GM12878 (cell line): ENCODE results near the gene TNRC6C. TPM values are rescaled to one million over a fixed set of nuclear protein-coding genes. Genes with fewer than 3 reads are reported as not detected.

Experiments used
- ATAC-seq: fragments of 200-7000 bp; cut with Tn5 transposase; 3 replicates; pipeline ENCODE4 v1.9.1; 2020; ENCODE audit warnings: mild to moderate bottlenecking, moderate library complexity
- BruUV-seq: library from RNA; stranded (reverse); fragments of 400-500 nt; replicated peaks from 2 replicates; lab custom pipeline; 2021; lab: Mats Ljungman, UMichigan
- CTCF ChIA-PET: fragments of 300-600 bp; sonication (Branson Sonifier 250); formaldehyde crosslinking; extraction: SDS; loops from one replicate; lab custom pipeline; 2021; ENCODE audit warnings: inconsistent platforms; lab: Yijun Ruan, JAX
- POLR2A ChIA-PET: fragments of 350-600 bp; formaldehyde crosslinking; extraction: SDS; loops from one replicate; lab custom pipeline; 2021; ENCODE audit warnings: inconsistent platforms; lab: Charles Lee
- RAD21 ChIA-PET: fragments of 300-600 bp; sonication (Branson Sonifier 250); formaldehyde crosslinking; loops from one replicate; lab custom pipeline; 2023; ENCODE audit warnings: antibody characterized with exemption; ENCODE audit not compliant: unreplicated experiment; lab: Charles Lee
- SMC1A ChIA-PET: fragments of 300-600 bp; sonication (Branson Sonifier 250); formaldehyde crosslinking; loops from one replicate; lab custom pipeline; 2023; ENCODE audit not compliant: unreplicated experiment, uncharacterized antibody; lab: Charles Lee
- DNase-seq: peaks from one replicate; pipeline ENCODE4 v3.0.0-alpha.2; 2011; ENCODE audit warnings: low read depth, low spot score
- FAIRE-seq: peaks from 3 replicates; lab custom pipeline; 2011; peaks lifted over from hg19 to GRCh38; lab: Jason Lieb, UNC
- H2AFZ ChIP-seq: 2 replicates; pipeline ENCODE4 v1.6.0; 2011; ENCODE audit warnings: low read depth, low read length, control low read depth; ENCODE audit not compliant: control insufficient read depth
- H3K27ac ChIP-seq: 2 replicates; pipeline ENCODE4 v1.5.1; 2011; ENCODE audit warnings: control low read depth; ENCODE audit not compliant: control insufficient read depth, insufficient read depth
- H3K27me3 ChIP-seq, 2 experiments: replicated peaks in 1 of 2; 2 replicates each; pipeline versions ENCODE4 v1.6.0 to v1.6.1; 2011; ENCODE audit warnings: low read length in 1 of 2; ENCODE audit not compliant: control insufficient read depth in 2 of 2, insufficient read depth in 2 of 2
- H3K36me3 ChIP-seq, 2 experiments: 2 replicates each; pipeline ENCODE4 v1.5.1; 2011; ENCODE audit warnings: low read length in 1 of 2; ENCODE audit not compliant: control insufficient read depth in 2 of 2, insufficient read depth in 2 of 2
- H3K4me1 ChIP-seq: 2 replicates; pipeline ENCODE4 v1.6.1; 2011; ENCODE audit warnings: mild to moderate bottlenecking, low read length, moderate library complexity, mixed read lengths; ENCODE audit not compliant: control insufficient read depth, insufficient read depth
- H3K4me2 ChIP-seq: 2 replicates; pipeline ENCODE4 v1.6.0; 2011; ENCODE audit warnings: control low read depth; ENCODE audit not compliant: control insufficient read depth, insufficient read depth
- H3K4me3 ChIP-seq: fragments of 200-600 bp; sonication (generic); 2 replicates; pipeline ENCODE4 v1.5.1; 2016
- H3K79me2 ChIP-seq: 2 replicates; pipeline ENCODE4 v1.6.0; 2011; ENCODE audit warnings: low read length; ENCODE audit not compliant: control insufficient read depth, insufficient read depth
- H3K9ac ChIP-seq: 2 replicates; pipeline ENCODE4 v1.8.0; 2011; ENCODE audit warnings: low read length, control low read depth, mixed read lengths; ENCODE audit not compliant: control insufficient read depth, insufficient read depth
- H3K9me3 ChIP-seq: replicated peaks from 3 replicates; pipeline ENCODE4 v1.5.1; 2011; ENCODE audit warnings: mild to moderate bottlenecking, low read length; ENCODE audit not compliant: control insufficient read depth, insufficient read depth
- H4K20me1 ChIP-seq: 2 replicates; pipeline ENCODE4 v1.6.0; 2011; ENCODE audit not compliant: control insufficient read depth, insufficient read depth
- BMI1 ChIP-seq: fragments of 450-650 bp; IDR thresholded peaks from 2 replicates; pipeline ENCODE4 v1.6.1; 2016; ENCODE audit warnings: mild to moderate bottlenecking, moderate library complexity, borderline replicate concordance
- DPF2 ChIP-seq: fragments of 450-650 bp; IDR thresholded peaks from 2 replicates; pipeline ENCODE4 v1.6.1; 2017; ENCODE audit warnings: mild to moderate bottlenecking
- GATAD2B ChIP-seq: fragments of 450-650 bp; conservative IDR thresholded peaks from 2 replicates; pipeline ENCODE4 v1.6.1; 2017; ENCODE audit warnings: low read depth, mild to moderate bottlenecking, moderate library complexity
- HCFC1 ChIP-seq: fragments of 150-350 bp; IDR thresholded peaks from 2 replicates; pipeline ENCODE4 v1.6.1; 2014; ENCODE audit warnings: low read length
- IRF4 ChIP-seq: IDR thresholded peaks from 2 replicates; pipeline ENCODE4 v1.6.1; 2011; ENCODE audit warnings: low read depth, low read length
- NFIC ChIP-seq: IDR thresholded peaks from 2 replicates; pipeline ENCODE4 v1.6.1; 2012; ENCODE audit warnings: low read depth, mild to moderate bottlenecking, inconsistent platforms, low read length, moderate library complexity
- POLR2A ChIP-seq: IDR thresholded peaks from 2 replicates; pipeline ENCODE4 v1.6.1; 2011; ENCODE audit warnings: low read depth, mild to moderate bottlenecking, low read length
- RAD21 ChIP-seq: IDR thresholded peaks from 2 replicates; pipeline ENCODE4 v1.6.1; 2011; ENCODE audit warnings: mild to moderate bottlenecking, low read depth, low read length, moderate library complexity; ENCODE audit not compliant: insufficient read depth
- RELA ChIP-seq: fragments of 450-650 bp; IDR thresholded peaks from 2 replicates; pipeline ENCODE4 v1.8.0; 2014; ENCODE audit warnings: borderline replicate concordance; ENCODE audit not compliant: partially characterized antibody
- RFX5 ChIP-seq: IDR thresholded peaks from 2 replicates; pipeline ENCODE4 v1.6.1; 2011; ENCODE audit warnings: low read depth, low read length, improper control_type of control experiment
- STAT1 ChIP-seq: fragments of 450-650 bp; conservative IDR thresholded peaks from 2 replicates; pipeline ENCODE4 v1.6.1; 2014; ENCODE audit warnings: antibody characterized with exemption, mild to moderate bottlenecking
- SUPT20H ChIP-seq: IDR thresholded peaks from 2 replicates; pipeline ENCODE4 v1.6.1; 2011; ENCODE audit warnings: low read depth, mild to moderate bottlenecking, low read length, moderate library complexity, borderline replicate concordance; ENCODE audit not compliant: control insufficient read depth
- WGBS: methylation state at CpG from one replicate; pipeline ENCODE4 v1.1.6; 2016; ENCODE audit warnings: low lambda C conversion rate; ENCODE audit not compliant: insufficient replicate concordance, insufficient coverage; ENCODE audit errors: missing lambda C conversion rate; 5-methylcytosine and 5-hydroxymethylcytosine counted together
- in situ Hi-C: fragments of 300-500 bp; cut with MboI; formaldehyde crosslinking; loops from 9 replicates; pipeline ENCODE4 v1.14.3; 2018; ENCODE audit warnings: mixed read lengths
- intact Hi-C: fragments of 100-400 bp; cut with micrococcal nuclease; formaldehyde crosslinking; loops from one replicate; pipeline ENCODE4 v1.14.2; 2022; ENCODE audit not compliant: unreplicated experiment
- polyA plus RNA-seq, 11 experiments: library from polyadenylated mRNA; depleted of rRNA in 4 of 11; unstranded in 6 of 11; stranded (reverse) in 5 of 11; fragments of >200 nt; fragmentation: Nextera tagmentation in 4 of 11; fragmentation: Illumina TruSeq in 1 of 11; extraction: Ambion mirVana in 4 of 11; extraction: Trizol in 1 of 11; gene quantifications; 1 replicate in 1 of 11; 2 replicates in 10 of 11; pipeline versions ENCODE4 v1.2.1 to v1.2.3, GENCODE V29; 2011 to 2016; ENCODE audit warnings: inconsistent platforms in 2 of 11, missing spikeins in 2 of 11, low read depth in 1 of 11
- total RNA-seq, 4 experiments: library from RNA; depleted of rRNA in 3 of 4; stranded (reverse); fragments of >200 nt in 3 of 4; fragmentation: Illumina TruSeq in 1 of 4; extraction: Trizol in 1 of 4; gene quantifications; 2 replicates each; pipeline versions ENCODE4 v1.2.1 to v1.2.3, GENCODE V29; 2013 to 2021
- TF ChIP-seq, protein P1 (sequence below): fragments of 450-650 bp; IDR thresholded peaks from 2 replicates; pipeline ENCODE4 v1.6.1; 2014; ENCODE audit warnings: mild to moderate bottlenecking
- TF ChIP-seq, protein P2 (sequence below): fragments of 450-650 bp; IDR thresholded peaks from 2 replicates; pipeline ENCODE4 v1.6.1; 2017; ENCODE audit warnings: low read depth, mild to moderate bottlenecking, moderate library complexity

Gene TNRC6C
- total and polyA plus RNA-seq, 10 of the 15 experiments (the other 5 are each of a cell fraction or from before 2014, with no cell fraction given), result 0.40 to 6.1 (median 0.96) TPM

DNA sequence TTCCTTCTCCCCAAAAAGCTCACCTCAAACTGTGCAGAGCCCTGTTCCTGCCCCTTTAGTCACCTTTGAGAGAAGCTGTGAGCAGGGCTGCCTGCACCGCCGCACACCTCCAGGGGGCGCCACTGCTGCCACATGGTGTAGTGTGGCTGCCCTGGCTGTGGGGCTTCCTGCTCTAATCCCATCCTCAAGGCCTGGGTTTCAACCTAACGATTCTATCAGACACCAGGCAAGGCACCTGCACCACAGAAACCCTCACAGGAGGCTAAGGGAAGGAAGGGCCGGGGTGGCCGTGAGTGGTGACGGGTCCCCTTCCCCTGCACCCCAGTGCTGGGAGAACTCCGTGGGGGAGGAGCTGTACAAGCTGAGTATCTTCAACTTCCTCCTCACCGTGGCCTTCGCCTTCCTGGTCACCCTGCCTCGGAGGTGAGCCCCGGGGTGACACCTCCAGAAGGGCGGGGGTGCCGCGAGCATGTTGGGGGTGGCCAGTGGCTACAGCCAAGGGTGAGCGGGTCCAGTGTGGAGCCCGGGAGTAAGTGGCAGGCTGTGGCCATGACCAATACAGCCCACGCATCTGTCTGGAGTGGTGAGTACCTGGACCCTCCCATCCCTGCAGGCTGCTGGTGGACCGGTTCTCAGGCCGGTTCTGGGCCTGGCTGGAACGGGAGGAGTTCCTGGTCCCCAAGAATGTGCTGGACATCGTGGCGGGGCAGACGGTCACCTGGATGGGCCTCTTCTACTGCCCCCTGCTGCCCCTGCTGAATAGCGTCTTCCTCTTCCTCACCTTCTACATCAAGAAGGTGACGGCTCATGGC lies 179.1 kb downstream of the TNRC6C start (continued):
- TF ChIP-seq RAD21 (peak; percentile 19; the same call in 1 of the 2 replicates), GATAD2B (peak; percentile 60; the same call in 1 of the 2 replicates), DPF2 (peak; percentile 53; the same call in 1 of the 2 replicates)

DNA sequence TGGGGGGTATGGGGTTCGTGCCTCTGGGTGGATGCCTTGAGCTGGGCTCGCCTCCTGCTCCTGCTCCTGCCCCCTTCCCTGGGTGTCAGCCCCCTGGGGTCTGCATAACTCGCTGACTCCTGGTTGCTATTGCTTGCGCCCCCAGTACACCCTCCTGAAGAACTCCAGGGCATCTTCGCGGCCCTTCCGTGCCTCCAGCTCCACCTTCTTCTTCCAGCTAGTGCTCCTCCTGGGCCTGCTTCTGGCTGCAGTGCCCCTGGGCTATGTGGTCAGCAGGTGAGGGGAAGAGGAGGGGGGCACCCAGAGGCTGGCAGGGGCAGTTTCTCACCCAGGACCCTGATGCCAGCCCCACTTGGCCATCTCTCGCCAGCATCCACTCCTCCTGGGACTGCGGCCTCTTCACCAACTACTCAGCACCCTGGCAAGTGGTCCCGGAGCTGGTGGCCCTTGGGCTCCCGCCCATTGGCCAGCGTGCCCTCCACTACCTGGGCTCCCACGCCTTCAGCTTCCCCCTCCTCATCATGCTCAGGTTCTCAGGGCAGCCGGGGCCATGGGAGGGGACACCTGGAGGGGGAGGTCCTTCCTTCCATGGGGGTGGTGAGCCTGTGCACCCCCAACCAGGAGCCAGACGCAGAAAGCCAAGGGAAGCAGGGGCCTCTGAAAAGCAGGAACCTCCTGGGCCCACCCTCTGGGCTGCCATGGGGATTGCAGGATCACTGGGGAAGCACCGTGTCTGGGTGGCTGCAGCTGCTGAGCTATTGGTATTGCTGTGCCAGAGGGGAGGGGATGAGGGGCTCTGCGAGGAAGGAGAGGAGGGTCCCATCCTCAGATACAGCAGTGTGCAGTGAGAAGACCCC lies 179.9 kb downstream of the TNRC6C start:
- FAIRE-seq (no peak), ATAC-seq (no peak), DNase-seq (no peak)
- Histone ChIP-seq H3K27me3 (no peaks in the 10 kb centered on the region), H3K27ac (peak overlapping the region; percentile 13; the same call in 1 of the 2 replicates), H3K79me2 (peaks cover 26% of the 10 kb centered on the region), H3K4me3 (no peak overlapping the region), H3K36me3 (peaks cover 16 to 17% of the 10 kb centered on the region in 2 experiments; a peak in 3 of 4 replicates), H3K9me3 (no peaks in the 10 kb centered on the region), H3K4me1 (peaks cover 61% of the 10 kb centered on the region), H4K20me1 (no peaks in the 10 kb centered on the region), H2AFZ (no peak overlapping the region), H3K4me2 (no peak overlapping the region), H3K9ac (no peak overlapping the region)
- intact Hi-C loops (no loop called here), in situ Hi-C loops (no loop called here)
- 83% methylated on average over 17 of the region's 17 CpGs for WGBS
- ChIA-PET CTCF (interaction anchor here (0.6 to 9.5 kb wide), 13 partner anchors 12 to 106 kb away, joined by 3 to 132 read pairs (median 7); partner anchors contain the start of gene TMC6), RAD21 (interaction anchor here (0.8 to 6.8 kb wide), 8 partner anchors 10 to 118 kb away, joined by 3 to 83 read pairs (median 3); partner anchors contain the start of genes TK1 and TMC6), SMC1A (interaction anchor here (0.5 to 5.1 kb wide), 7 partner anchors 9 to 53 kb away, joined by 3 to 51 read pairs (median 3); partner anchors contain the start of gene TK1), POLR2A (interaction anchor here (0.7 to 3.7 kb wide), 9 partner anchors 8 to 37 kb away, joined by 3 to 16 read pairs (median 4); partner anchors contain the start of gene TMC6)
- no TSS peak for BruUV-seq
- TF ChIP-seq POLR2A, result peak; percentile 34
- TF ChIP-seq HCFC1, result no peak
- TF ChIP-seq SUPT20H, result no peak
- TF ChIP-seq RFX5, result no peak
- TF ChIP-seq STAT1, result no peak
- TF ChIP-seq, protein P1, sequence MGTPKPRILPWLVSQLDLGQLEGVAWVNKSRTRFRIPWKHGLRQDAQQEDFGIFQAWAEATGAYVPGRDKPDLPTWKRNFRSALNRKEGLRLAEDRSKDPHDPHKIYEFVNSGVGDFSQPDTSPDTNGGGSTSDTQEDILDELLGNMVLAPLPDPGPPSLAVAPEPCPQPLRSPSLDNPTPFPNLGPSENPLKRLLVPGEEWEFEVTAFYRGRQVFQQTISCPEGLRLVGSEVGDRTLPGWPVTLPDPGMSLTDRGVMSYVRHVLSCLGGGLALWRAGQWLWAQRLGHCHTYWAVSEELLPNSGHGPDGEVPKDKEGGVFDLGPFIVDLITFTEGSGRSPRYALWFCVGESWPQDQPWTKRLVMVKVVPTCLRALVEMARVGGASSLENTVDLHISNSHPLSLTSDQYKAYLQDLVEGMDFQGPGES, result no peak
- TF ChIP-seq RAD21, result no peak
- TF ChIP-seq BMI1, result no peak
- peak; percentile 2 for TF ChIP-seq RELA
- TF ChIP-seq, protein P2, sequence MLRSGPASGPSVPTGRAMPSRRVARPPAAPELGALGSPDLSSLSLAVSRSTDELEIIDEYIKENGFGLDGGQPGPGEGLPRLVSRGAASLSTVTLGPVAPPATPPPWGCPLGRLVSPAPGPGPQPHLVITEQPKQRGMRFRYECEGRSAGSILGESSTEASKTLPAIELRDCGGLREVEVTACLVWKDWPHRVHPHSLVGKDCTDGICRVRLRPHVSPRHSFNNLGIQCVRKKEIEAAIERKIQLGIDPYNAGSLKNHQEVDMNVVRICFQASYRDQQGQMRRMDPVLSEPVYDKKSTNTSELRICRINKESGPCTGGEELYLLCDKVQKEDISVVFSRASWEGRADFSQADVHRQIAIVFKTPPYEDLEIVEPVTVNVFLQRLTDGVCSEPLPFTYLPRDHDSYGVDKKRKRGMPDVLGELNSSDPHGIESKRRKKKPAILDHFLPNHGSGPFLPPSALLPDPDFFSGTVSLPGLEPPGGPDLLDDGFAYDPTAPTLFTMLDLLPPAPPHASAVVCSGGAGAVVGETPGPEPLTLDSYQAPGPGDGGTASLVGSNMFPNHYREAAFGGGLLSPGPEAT, result no peak
- no peak for TF ChIP-seq IRF4
- TF ChIP-seq NFIC, result no peak
